GM21381 (cell line): ENCODE measurements around the gene PLBD2.

Experiments used
- ATAC-seq: cut with Tn5 transposase; IDR thresholded peaks from one replicate; pipeline ENCODE4 v1.9.1; 2021; ENCODE audit warnings: mild to moderate bottlenecking, moderate library complexity; ENCODE audit not compliant: unreplicated experiment

PLBD2 gene

DNA sequence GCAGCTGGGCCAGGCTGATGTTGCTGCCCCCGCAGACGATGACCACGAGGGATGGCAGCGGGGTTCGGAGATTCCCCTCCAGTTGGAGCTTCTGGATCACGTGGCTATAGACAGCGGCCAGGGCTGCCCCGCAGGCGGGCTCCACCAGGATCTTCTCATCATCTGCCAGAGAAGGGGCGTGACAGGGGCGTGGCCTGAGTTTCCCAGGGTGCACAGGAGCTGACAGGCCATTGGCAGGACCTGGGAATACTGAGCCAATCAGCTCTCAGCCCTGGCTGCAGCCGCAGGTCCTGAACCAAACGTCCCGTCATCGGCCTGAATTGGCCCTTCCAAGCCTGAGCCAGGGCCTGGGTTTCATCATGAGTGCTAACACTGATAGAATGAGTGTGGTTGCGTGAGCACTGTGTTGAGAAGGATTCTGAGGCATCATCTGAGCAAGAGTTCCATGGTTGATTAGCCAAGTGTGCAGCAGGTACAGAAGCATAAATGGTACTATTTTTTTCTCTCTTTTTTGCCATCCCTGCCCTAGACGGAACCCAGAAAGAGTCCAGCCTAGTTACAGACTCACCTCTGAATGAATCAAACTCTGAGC is 34.7 kb downstream of the PLBD2 start:
- no peak for ATAC-seq

DNA sequence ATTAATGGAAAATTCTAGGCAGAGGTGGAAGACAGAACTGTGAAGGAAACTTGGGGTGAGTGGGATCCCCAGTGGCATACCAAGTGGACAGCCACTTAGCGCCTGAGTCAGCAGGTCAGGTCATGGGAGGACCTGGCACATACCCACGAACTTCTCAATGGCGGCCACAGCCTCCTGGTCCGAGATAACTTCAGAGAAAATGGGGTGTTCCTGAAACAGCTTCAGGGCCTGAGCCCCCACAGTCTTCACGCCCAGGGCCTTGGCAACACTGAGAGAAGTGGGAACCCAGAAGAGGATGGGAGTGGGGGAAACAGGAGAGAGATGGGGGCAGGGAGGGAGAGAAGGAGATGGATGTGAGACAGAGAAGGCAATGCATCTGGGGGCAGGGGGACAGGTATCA is 35.4 kb downstream of the PLBD2 start:
- ATAC-seq, result no peak

DNA sequence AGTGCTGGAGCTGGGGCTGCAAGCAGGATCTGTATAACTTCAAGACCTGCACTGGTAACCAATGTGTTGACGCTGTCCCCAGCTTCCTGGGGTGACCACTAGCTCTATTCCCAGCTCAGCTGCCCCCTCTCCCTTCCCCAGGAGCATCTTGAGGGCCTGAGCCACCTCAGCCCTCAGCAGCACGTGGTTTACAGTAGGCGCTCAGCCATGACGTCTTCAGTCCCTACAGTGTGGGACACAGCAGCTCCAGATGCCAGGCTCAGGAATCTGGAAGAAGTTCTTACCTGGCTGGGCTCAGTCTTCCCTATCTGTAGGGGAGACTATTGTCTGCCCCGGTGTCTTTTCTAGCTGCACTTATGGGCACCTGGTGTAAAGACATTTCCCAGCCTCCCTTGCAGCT is 36.7 kb downstream of the PLBD2 start:
- ATAC-seq, result no peak

DNA sequence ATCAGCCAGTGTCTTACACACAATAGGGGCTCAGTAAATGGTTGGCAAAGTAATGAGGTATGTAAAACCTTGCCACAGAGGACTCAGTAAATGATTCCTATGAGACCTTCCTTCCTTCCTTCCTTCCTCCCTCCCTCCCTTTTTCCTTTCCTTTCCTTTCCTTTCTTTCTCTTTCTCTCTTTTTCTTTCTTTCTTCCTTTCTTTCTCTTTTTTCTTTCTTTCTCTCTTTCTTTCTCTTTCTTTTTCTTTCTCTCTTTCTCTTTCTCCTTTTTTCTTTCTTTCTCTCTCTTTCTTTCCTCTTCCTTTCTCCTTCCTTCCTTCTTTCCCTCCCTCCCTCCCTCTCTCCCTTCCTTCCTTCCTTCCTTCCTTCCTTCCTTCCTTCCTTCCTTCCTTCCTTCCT is 37.8 kb downstream of the PLBD2 start:
- ATAC-seq, result no peak

DNA sequence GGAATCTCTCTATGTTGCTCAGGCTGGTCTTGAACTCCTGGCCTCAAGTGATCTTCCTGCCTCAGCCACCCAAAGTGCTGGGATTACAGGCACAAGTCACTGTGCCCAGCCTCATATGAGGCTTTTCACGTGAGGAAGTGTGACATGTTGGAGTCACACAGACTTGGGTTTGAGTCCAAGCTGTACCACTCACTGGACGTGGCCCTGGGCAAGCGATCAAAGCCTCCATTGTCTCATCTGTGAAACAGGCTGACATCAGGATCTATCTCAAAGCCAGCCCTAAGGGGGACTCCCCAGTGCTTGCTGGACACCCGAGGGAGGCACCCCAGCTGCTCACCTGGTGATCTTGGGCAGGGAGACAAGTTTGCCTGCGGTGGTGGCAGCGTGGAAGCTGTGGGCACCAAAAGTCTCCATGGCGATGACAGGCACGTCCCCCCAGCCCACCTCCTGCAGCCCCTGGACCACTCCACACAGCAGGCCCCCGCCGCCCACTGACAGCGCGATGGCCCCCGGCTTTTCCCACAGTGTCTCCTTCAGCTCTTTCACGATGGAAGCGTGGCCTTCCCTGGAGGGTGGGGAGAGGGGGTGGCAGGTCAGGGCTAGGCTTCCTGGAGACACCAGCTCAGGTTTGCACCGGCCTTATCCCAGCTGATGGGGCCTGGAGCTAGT is 38.6 kb downstream of the PLBD2 start:
- ATAC-seq, result no peak

DNA sequence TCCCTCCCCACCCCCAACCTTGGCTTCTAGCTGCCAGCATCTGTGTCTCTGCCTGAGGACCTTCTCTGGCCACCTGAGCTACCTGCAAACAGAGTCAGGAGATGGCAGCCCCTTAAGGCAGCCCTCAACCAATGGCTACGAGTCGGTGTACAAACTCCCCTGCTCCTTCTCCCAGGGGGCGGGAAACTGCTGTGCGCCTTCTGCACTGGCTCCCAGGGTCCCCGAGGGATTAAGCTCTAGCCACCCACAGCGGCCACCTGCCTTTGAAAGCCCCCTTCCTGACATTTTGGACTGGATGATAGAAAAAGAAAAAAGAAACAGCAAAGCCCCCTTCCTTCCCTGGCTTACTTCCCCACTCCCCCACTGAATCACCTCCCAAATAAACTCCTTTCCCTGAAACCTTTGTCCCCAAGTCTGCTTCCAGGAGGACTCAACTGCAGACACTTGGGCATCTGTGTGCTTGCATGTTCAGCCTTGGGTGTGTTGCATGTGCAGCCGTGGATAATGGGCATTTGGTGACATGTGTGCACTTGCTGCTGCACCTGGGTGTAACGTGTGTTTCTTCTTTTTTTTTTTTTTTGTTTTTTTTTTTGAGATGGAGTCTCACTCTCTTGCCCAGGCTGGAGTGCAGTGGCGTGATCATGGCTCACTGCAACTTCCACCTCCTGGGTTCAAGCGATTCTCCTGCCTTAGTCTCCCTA is 39.3 kb downstream of the PLBD2 start:
- no peak for ATAC-seq

DNA sequence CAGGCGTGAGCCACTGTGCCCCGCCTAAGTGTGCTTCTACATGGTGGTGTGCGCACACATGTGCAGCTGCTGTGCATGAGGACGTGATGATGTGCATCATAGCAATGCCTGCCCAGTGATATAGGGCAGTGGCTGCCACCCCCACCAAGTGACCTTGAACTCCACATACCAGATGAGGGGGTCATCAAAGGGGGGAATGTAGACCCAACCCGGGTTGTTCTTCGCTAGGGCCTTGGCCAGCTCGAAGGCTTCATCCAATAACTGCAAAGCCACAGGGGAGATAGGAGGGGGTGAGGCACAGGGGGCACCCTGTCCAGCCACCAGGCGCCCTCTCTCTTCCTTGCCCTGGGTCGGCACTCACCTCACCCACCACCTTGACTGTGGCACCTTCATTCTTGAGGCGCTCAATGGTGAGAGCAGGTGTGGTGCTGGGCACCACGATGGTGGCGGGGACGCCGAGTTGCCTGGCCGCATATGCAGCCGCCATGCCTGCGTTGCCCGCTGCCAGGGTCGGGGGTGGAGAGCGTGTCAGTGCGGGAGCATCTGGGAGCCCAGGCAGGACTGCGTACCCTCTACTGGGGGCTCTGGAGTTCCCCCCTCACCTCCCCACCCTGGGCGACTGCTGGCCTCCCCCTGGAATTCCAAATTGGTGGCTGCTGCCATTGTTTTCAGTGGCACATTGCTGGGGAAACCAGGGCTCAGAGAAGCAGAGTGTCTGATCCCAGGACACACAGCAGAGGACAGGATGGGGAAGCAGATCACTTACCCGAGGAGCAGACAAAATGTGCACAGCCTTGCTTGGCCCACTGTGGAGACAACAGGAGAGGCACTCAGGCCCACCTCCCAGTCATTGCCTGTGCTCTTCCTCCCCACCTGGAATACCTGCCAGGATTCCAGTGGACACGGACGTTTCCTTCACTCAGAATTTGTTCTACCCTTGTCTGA is 40.2 kb downstream of the PLBD2 start:
- ATAC-seq, result no peak

DNA sequence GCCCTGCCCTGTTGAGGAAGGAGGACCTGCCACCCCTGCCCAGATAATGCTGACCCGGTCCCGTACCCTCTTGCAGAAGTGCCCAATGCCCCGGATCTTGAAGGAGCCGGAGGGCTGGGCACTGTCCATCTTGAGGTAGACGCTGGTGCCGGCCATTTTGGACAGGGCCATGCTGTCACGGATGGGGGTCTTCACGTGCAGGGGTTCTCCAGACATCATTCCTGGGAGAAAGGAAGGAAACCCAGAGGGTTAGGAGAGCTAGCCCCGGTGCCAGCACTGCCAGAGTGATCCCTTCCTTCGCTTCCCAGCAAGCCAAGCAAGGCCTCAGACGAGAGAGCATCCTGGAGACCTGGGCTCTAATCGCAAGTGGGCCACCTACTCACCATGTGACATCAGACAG is 41.1 kb downstream of the PLBD2 start:
- no peak for ATAC-seq

DNA sequence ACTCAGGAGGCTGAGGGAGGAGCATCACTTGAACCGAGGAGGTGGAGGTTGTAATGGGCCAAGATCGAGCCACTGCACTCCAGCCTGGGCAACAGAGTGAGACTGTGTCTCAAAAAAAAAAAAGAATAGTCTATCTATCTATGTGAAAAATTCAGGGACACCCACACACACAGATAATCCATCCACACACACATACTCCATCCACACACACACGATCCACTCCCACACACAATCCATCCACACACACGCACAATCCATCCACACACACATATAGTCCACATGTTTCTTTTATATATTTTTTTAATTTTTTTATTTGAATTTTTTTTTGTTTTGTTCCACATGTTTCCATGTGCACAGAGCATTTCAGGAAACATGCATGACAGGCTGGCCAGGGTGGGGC is 42.0 kb downstream of the PLBD2 start:
- no peak for ATAC-seq

DNA sequence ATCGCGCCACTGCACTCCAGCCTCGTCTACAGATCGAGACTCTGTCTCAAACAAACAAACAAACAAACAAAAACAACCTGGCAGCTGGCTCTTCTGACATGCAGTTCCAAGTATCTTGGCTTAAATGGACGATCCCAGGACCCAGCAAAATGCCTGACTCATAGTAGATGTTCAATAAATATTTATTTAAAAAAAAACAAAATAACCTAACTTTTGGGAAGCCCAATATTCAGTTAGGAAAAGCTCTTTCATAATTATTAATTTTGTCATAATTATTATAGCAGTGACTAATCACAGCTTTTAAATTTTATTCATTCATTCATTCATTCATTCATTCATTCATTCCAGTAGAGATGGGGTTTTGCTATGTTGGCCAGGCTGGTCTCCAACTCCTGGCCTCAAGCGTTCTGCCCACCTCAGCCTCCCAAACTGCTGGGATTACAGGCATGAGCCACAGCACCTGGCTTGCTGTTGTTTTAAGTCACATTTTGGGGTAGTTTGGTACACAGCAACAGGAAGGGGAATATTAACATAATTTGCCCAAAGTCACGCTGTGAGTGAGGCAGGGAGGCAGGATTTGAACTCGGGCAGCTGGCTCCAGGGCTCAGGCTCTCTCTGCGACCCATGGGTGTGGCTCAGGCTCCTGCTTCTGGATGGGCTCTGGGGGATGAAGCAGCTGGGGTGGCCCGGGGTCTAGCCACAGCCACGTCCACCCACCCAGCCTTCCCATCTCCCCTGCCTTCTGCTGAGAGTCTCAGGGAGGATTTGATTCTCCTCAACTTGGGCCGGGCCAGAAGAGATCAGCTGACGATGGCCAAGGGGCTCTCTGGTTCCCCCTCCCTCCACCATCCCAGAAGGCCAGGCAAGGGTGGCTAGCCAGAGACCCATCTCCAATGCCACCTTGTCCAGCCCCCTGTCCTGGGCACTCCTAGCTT is 42.9 kb downstream of the PLBD2 start:
- no peak for ATAC-seq

DNA sequence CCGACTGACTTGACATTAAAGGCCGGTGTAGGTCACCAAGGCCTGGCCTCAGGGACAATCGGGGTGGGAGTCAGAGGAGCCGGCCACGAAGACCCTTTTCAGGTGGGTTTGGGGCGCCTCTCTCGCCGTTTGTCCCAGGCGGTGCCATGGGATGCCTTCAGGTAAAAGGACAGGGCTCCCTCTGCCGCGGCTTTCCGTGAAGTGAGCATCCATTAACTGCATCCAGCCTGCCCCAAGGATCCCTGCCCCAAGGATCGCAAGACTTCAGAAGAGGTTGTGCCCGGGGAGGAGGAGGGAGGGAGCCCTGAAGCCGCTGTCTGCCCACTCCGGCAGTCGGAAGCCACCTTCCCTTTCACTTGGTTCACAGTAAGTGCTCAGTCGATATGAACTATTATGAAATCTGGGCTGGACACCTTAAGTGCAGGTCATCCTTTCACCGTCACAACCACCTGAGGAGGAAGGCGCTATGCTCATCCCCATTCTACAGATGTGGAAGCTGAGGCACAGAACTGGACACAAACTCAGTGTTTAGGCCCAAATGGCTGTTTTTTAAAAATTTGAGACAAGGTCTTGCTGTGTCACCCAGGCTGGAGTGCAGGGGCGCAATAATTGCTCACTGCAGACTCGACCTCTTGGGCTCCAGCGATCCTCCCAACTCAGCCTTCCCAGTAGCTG is 44.3 kb downstream of the PLBD2 start:
- ATAC-seq, result no peak

DNA sequence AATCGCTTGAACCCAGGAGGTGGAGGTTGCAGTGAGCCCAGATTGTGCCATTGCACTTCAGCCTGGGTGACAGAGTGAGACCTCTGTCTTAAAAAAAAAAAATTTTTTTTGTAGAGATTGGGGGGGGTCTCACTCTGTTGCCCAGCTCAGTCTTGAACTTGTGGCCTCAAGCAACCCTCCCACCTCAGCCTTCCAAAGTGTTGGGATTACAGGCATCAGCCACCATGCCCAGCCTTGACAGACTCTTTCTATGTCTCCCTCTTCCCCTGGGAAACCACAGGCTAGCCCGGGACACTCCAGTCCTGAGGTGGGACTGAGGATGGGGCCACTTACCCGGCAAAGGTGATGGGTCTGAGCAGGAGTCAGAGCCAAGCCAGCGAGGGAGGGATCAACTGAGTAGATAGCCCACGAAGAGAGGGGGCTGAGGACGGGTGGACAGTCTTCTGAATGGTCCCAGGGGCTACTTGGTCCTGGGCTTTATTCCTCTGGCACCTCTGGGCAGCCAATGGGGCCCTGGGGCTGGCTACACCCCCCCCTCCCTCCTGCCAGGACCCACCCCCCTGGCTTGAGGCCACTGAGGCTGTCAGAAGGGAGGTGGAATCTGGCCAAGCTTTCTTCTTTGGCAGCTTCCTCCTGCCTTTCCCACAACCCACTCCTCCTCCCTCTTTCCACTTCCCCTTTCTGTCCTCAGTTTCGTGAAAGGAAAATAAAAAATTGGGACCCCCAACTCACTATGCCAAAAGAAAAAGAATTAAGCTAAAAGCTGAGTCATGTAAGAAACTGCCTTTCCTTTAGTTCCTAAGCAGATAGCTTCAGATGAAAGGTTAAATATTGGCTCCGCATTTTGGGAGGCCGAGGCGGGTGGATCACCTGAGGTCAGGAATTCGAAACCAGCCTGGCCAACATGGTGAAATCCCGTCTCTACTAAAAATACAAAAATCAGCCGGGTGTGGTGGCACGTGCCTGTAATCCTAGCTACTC is 45.3 kb downstream of the PLBD2 start, which contains the start of gene SDS:
Gene SDS (minus strand): TSS at position 453 of the 981 bp plus-strand sequence. CDS start 4,179 bp downstream, outside the sequence.
- ATAC-seq, result no peak

DNA sequence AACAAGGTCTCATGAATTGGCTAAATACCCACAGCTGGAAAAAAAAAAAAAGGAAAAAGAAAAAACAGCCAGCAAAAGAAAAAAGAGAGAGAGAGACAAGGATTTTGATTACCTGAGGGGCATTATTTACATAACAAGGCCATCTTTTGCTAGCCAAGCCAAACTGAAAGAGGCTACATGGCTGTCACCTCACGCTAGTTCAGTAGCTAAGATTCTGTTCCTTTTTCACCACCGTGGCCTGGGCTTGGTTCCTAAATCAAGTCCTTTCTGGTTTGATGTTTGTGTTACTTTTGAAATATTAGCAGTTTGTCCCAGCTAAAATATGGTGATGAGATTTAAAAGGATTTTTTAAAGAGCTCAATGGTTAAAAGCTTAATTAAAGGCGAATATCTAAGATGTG is 47.3 kb downstream of the PLBD2 start:
- no peak for ATAC-seq

DNA sequence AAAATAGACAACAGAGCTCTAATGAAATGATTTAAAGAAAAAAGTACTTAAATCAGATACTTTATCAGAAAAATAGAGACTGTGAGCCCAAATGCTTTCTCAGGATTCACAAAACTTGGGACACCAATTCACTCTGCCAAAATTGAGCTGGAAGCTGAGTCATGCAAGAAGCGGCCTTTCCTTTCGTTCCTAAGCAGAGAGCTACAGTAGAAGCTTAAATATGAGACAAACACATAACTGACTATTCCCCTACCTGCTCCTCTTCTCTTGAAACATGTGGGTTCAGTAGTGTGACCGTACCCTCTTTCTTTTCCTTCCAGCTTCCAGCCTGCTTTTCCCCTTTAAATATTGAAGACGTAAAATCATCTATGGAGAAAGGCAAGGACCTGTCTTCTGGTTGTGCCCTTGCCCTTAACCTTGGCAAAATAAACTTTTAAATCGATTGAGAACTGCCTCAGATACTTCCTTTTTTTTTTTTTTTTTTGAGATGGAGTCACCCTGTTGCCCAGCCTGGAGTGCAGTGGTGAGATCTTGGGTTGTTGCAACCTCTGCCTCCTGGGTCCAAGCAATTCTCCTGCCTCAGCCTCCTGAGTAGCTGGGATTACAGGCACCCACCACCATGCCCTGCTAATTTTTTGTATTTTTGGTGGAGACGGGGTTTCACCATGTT is 49.7 kb downstream of the PLBD2 start:
- ATAC-seq, result no peak

DNA sequence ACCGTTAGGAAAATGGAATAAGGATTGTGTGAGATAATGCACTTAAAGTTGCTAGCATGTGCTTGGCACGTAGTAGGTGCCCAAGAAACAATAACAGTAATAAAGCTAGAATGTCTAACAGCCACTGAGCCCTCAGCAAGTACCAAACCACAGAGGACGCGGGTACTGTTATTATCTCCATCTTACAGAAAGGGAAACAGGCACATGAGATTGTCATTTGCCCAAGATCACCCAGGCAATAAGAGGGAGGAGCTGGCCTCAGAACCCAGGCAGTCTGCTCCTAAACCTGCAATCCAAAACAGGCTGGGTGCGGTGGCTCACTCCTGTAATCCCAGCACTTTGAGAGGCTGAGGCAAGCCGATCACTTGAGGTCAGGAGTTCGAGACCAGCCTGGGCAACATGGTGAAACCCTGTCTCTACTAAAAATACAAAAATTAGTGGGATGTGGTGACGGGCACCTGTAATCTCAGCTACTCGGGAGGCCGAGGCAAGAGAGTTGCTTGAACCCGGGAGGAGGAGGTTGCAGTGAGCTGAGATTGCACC is 50.4 kb downstream of the PLBD2 start:
- ATAC-seq, result no peak

DNA sequence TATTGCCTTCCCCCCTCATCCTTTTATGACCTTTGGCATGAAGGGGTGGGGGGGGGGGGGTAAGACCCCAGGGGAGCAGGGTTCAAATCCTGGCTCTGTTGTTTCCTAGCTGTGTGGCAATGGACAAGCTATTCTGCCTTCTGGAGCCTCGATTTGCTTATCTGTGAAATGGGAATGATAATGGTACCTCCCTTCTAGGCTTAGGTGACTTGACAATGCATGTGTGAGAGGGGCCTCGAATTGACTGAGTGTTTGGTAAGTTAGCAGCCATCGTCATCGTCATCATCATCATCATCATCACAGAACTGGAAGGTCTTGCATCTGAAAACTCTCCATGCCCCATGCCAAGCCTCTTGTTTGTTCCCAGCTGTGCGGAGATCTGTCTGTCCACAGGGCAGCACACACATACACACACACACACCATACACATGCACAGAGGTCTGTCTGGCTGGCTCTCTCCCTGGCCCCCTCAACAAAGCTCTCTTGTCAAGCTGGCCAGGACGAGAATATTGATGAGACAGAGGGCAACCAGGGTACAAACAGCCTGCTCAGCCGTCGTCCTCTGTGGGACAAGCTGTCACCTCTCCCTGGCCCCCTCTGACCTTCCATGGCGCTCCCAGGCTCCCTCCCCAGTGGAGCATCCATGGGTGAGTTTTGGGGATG is 51.2 kb downstream of the PLBD2 start:
- no peak for ATAC-seq

DNA sequence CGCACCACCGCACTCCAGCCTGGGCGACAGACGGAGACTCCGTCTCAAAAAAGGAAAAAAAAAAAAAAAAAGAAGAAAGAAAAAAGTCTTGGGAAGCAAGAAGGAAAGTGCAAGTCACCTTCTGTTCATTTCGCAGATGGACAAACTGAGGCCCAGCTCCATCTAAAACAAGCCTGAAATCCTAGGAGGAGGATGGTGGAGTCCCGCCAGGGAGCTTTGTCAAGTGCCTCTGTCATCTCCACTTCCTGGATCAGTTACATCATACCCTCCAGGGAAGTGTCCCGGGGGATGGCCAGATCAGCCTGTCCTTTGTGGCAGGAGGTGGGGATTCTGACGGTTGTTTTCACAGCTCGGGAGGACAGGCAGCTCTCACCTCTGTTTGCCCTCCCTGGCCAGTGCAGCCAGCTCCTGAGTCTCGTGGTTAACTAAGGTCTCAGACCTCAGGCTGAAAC is 55.1 kb downstream of the PLBD2 start:
- no peak for ATAC-seq
